ENCODE data around the gene CHAC2.
"Not testable (repeated sequence)": the region's sequence is repeated elsewhere in the genome, so short reads cannot be mapped to it uniquely, and the experiment has no call there.

Gene CHAC2

GRCh38 chr2:53767405-53768241 is at the start of gene CHAC2:
Gene CHAC2, plus strand, starts transcription at chr2:53767804. Its CDS starts 83 bp downstream, at chr2:53767887.
- no peak for FAIRE-seq

DNA sequence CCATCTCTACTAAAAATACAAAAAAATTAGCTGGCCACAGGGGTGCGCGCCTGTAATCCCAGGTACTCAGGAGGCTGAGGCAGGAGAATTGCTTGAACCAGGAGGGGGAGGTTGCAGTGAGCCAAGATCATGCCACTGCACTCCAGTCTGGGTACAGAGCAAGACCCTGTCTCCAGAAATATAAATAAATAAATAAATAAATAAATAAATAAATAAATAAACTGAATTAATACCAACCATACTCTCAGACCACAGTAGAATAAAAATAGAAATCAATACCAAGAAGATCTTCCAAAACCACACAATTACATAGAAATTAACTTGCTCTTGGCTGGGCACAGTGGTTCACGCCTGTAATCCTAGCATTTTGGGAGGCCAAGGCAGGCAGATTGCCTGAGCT is 46.7 kb upstream of the CHAC2 start:
- not testable (repeated sequence) for FAIRE-seq

- FAIRE-seq = no peak
Observed at GRCh38 chr2:53724536-53724935, 43.1 kb upstream of the CHAC2 start.

GRCh38 chr2:53725662-53726061 is 41.9 kb upstream of the CHAC2 start:
- no peak for FAIRE-seq

DNA sequence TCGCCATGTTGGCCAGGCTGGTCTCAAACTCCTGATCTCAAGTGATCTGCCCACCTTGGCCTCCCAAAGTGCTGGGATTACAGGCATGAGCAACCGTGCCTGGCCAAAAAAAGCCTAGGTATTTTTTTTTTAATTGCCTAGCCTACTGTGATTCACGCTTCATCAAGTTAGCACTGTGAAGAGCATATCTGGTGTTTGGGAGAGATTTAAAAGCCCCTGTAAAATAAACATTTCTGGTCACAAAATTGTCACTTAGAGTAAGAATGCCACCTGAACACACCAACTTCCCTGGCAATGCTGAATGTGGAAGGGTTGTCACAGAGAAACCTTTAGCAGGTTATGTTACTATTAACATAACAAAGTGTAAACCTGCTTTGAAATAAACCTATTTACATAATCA is 39.7 kb upstream of the CHAC2 start:
- FAIRE-seq = no peak

- FAIRE-seq = no peak
Observed at GRCh38 chr2:53729143-53729762, 38.4 kb upstream of the CHAC2 start.

- FAIRE-seq = no peak
Observed at GRCh38 chr2:53737091-53737490, 30.5 kb upstream of the CHAC2 start.

DNA sequence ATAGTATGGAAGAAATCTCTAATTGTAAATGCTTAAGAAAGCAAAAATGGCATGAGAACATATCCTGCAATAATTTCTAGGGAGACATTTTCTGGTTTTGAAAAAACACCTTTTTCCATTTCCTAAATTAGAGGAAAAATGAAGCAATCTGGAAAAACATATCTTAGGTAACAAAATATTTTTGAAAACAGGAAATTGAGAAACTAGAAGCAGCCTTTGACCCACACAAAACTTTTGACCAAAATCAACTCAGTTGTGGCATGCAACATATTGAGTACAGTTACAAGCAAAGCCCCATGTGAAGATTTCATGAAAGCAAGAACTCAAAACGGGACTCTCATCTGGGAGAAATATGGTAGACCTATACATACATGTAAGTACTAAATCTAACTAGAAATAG is 28.6 kb upstream of the CHAC2 start:
- no peak for FAIRE-seq

GRCh38 chr2:53740170-53740569 is 27.4 kb upstream of the CHAC2 start:
- FAIRE-seq = peak; percentile 80

DNA sequence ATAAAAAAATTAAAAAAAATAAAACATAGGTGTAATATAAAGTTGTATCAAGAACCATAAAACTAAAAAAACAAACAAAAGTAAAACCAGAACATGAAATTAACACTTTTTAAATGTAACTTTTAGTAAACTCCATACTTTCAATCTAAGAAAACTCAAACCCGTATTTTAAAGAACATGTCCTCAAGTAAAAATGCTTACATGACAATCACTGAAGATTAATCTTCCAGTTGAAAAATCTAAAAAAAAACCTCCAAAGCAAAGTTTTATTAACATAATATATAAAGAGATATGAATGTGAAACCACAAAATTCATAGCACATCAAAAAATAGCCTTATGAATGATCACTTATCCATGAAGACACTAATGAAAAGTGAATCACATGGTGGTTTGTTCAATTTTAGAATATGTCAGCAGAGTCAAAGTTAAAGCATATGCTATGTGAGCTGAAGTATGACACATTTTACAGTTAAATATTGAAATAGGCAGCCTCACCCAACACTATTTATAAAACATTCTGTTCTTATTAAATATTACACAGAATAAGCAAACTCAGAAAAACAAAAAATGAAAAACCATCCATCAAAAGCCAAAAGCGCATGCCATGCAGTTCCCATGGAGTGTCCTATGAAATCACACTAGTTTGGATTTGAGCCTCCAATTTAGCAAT is 23.1 kb upstream of the CHAC2 start:
- peak; percentile 11 for FAIRE-seq

DNA sequence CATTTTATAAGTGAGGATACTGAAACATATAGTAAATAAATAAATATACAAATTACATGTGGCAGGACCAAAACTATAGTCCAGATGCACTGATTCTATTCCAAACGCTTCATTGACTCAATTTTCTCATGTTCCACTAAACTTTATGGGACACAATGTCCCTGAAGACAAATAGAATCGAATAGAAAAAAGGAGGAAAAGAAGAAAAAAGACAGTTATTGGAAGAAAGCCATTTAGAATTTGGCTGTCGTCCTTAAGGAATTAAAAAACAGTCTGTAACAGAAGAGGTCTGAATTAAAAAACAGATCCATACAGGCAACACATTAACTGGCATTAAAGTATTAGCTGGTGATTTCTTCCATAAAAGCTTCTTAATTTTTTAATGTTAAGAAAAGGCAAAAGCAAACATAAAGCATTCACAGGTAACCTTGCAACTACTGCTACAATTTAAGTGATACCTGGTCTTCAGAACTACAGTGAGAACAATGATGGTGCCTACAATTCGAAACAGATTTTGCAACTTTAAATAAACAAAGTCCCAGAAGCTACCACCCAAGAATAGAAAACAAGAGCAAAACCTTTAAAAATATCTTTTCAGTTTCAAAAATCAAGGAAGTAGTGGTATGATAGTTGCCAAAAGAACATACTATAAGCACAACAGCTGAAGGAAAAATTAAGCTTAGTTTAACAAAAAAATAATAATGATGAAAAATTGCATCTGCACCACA is 17.4 kb upstream of the CHAC2 start:
- no peak for FAIRE-seq

- no peak for FAIRE-seq
Observed at GRCh38 chr2:53751728-53752127, 15.9 kb upstream of the CHAC2 start.

DNA sequence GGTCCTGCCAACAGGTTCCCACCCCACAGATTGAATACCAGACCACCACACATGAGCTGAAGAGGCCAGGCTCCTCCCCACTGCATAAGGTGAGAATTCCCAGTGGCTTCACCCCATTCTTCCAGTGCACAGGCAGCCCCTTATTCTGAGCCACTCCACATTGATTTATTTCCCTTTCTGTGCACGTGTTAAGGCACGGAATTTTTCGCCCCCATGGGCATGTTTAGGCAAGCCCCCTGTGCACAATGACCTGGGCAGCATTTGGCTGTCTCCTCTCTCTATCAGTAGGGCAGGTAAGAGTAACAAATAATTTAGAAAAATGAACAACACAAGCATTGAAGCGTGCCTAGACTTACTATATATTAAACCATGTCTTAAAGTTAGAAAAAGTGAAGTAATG is 15.2 kb upstream of the CHAC2 start:
- no peak for FAIRE-seq

- FAIRE-seq = no peak
Observed at GRCh38 chr2:53753041-53753440, 14.6 kb upstream of the CHAC2 start.

DNA sequence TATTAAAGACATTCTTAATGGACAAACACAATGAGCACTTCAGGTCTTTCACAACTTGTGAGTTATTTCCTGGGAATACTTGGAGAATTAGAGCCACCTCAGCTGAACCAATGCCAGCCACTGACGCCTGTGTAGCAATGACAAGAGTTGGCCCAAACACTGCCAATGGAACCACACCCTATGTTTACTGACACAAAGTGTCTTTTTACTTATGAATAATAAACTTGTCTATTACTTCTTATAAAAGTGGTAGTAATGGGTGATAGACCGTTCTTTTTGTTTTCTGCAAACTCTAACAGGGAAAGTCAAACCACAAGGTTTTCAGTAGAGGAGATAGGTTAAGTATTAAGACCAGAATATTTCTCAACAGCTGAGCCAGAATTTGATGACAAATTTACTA is 12.5 kb upstream of the CHAC2 start:
- no peak for FAIRE-seq

GRCh38 chr2:53756644-53757043 is 11.0 kb upstream of the CHAC2 start:
- FAIRE-seq = no peak

- FAIRE-seq = not testable (repeated sequence)
Observed at GRCh38 chr2:53757206-53757605, 10.4 kb upstream of the CHAC2 start.

GRCh38 chr2:53765767-53766166 is 1.8 kb upstream of the CHAC2 start:
- no peak for FAIRE-seq

GRCh38 chr2:53768242-53768542 is 588 bp downstream of the CHAC2 start:
- FAIRE-seq = no peak

DNA sequence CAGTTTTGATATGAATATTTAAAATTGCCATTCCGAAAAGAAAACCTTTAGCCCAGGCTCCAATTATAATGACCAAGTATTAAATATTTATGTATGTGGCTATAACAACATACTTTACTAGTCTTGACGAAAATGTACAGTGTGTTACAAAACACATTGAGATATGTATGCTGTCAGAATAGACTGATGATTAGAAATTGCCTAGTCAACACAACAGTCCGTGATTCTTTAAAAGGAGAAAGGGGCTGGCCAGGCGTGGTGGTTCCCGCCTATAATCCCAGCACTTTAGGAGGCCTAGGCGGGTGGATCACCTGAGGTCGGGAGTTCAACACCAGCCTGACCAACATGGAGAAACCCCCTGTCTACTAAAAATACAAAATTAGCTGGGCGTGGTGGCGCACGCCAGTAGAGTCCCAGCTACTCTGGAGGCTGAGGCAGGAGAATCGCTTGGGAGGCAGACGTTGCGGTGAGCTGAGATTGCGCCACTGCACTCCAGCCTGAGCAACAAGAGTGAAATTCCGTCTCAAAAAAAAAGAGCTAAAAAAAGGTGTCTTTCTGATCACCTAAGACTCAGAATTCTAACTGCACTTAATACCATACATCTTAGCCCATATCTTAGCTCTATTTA is 1.8 kb downstream of the CHAC2 start:
- FAIRE-seq = no peak

DNA sequence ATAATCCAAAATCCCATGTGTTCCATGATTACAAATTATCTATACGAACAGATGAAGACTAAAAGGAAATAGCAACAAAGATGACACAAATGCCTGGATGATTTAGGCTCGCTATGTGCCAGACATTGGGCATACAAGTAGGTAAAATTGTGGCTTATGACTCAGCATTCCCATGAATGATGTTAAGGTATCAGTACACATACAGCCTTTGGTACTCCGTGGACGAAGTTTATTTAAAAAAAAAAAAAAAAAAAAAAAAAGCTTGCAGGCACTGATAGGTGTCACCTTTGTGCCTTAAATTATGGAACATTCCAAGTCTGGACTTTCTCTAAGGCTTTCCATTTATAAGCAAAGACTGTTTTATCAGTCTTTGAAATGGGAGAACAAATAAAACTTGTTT is 2.7 kb downstream of the CHAC2 start:
- FAIRE-seq = no peak

- FAIRE-seq = no peak
Observed at GRCh38 chr2:53777134-53777533, 9.5 kb downstream of the CHAC2 start.

DNA sequence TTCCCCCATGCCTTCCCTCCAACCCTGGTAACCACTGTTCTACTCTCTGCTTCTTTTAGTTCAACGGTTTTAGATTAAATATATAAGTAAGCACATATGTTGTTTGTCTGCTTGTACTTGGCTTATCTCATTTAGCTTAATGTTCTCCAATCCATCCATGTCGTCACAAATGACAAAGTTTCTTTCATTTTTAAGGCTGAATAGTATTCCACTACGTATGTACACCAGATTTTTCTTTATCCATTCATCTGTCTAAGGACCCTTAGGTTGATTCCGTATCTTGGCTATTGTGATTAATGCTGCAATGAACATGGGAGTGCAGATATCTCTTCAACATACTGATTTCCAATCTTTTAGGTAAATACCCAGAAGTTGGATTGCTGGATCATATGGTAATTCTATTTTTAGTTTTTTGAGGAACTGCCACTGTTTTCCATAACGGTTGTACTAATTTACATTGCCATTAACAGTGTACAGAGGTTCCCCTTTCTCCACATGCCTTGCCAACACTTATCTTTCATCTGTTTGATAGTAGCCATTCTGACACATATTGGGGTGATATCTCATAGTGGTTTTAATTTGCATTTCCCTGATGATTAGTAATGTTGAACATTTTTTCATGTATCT is 11.0 kb downstream of the CHAC2 start:
- no peak for FAIRE-seq
